ENCODE data around the gene IGLL5. TPM values are rescaled to one million over a fixed set of nuclear protein-coding genes. Genes with fewer than 3 reads are reported as not detected.

The IGLL5 gene
- total and polyA plus RNA-seq, 2 donors (not counting 3 experiments of a cell fraction or from before 2014, with no cell fraction given) = not detected

DNA sequence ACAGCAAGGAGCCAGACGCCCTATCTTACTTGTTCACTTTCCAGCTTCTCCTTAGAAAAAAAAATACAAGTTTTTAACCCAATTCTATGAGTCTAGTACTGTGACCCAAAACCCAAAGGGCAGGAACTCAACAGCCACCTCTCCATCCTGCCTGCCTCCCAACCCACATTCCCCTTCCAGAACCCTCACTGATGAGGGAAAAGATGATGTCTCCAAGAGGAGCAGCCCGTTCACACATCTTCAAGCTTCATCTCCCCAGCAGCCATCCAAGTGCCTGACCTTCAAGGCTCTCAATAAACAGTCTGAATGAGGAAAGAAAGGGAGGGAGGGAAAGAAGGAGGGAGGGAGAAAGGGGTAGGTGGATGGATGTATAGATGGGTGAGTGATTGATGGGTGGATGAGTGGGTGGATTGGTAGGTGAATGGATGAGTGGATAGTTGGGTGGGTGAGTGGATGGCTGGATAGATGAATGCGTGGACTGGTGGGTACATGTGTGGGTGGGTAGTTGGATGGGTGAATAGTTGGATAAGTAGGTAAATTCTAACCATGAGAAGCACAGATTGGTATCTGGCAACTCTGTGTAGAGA, 50.4 kb downstream of the IGLL5 start:
- no peak for DNase-seq (ENCODE audit: low read depth, low spot score)
- BruUV-seq (replicated peaks) = no TSS peak
- no peaks in the 10 kb centered on the region for H3K9me3 ChIP-seq (replicated peaks; ENCODE audit: control insufficient read depth, insufficient read depth, low read length)
- H3K4me2 ChIP-seq (ENCODE audit: insufficient read depth, low read length) = no peak overlapping the region
- H3K9ac ChIP-seq (replicated peaks; ENCODE audit: extremely low read depth, insufficient read depth, low read length) = no peak overlapping the region
- intact Hi-C loops (cut with micrococcal nuclease) (no loop called here), dilution Hi-C loops (cut with MboI; ENCODE audit: extremely low pct_ligation_motif_present, low sequenced_read_pairs) (no loop called here)
- CTCF ChIA-PET = interaction anchor here (0.8 to 1.3 kb wide), 3 partner anchors 19 to 22 kb away, joined by 3 read pairs; no protein-coding TSS in a partner anchor
- no peak for FAIRE-seq
- H3K4me1 ChIP-seq (ENCODE audit: control insufficient read depth, extremely low read depth, insufficient read depth, low read length) = no peaks in the 10 kb centered on the region
- H3K4me3 ChIP-seq (replicated peaks in 1 of 3; ENCODE audit: insufficient read depth in 1 of 3, low read depth in 1 of 3, low read length in 3 of 3) = no peak overlapping the region
- H3K79me2 ChIP-seq (ENCODE audit: control insufficient read depth, insufficient read depth, low read length) = no peaks in the 10 kb centered on the region
- H2AFZ ChIP-seq (ENCODE audit: low read depth, low read length) = no peak overlapping the region
- H3K27me3 ChIP-seq (ENCODE audit: control insufficient read depth in 2 of 2, insufficient read depth in 2 of 2, low read length in 2 of 2) = peaks cover 0 to 3% of the 10 kb centered on the region in 2 experiments
- no peaks in the 10 kb centered on the region for H3K9me1 ChIP-seq (replicated peaks; ENCODE audit: control insufficient read depth, extremely low read depth, insufficient read depth, low read length)
- POLR2A ChIA-PET = no interaction called here
- no peak overlapping the region for H3K27ac ChIP-seq (ENCODE audit: insufficient read depth, low read depth, low read length)
- H3K36me3 ChIP-seq (ENCODE audit: control insufficient read depth in 2 of 2, extremely low read depth in 1 of 2, insufficient read depth in 2 of 2, low read length in 2 of 2) = no peaks in the 10 kb centered on the region
- no peak for TF ChIP-seq JUN (IDR thresholded peaks at IDR 0.05; ENCODE audit: borderline replicate concordance, insufficient read depth, insufficient read length, low read depth)
- H4K20me1 ChIP-seq (replicated peaks; ENCODE audit: control insufficient read depth, extremely low read depth, insufficient read depth, low read length) = no peaks in the 10 kb centered on the region

GRCh38 chr22:22938672-22939587, 51.3 kb downstream of the IGLL5 start:
- no peak overlapping the region for H2AFZ ChIP-seq (ENCODE audit: low read depth, low read length)
- ChIA-PET POLR2A (no interaction called here), CTCF (interaction anchor here (0.9 kb wide), 1 partner anchor 21 kb away, joined by 3 read pairs; no protein-coding TSS in a partner anchor)
- H3K4me3 ChIP-seq (replicated peaks in 1 of 3; ENCODE audit: insufficient read depth in 1 of 3, low read depth in 1 of 3, low read length in 3 of 3) = no peak overlapping the region
- H3K36me3 ChIP-seq (ENCODE audit: control insufficient read depth in 2 of 2, extremely low read depth in 1 of 2, insufficient read depth in 2 of 2, low read length in 2 of 2) = no peaks in the 10 kb centered on the region
- H3K79me2 ChIP-seq (ENCODE audit: control insufficient read depth, insufficient read depth, low read length) = no peaks in the 10 kb centered on the region
- H3K9ac ChIP-seq (replicated peaks; ENCODE audit: extremely low read depth, insufficient read depth, low read length) = no peak overlapping the region
- H3K9me3 ChIP-seq (replicated peaks; ENCODE audit: control insufficient read depth, insufficient read depth, low read length) = no peaks in the 10 kb centered on the region
- no peaks in the 10 kb centered on the region for H3K4me1 ChIP-seq (ENCODE audit: control insufficient read depth, extremely low read depth, insufficient read depth, low read length)
- H3K9me1 ChIP-seq (replicated peaks; ENCODE audit: control insufficient read depth, extremely low read depth, insufficient read depth, low read length) = no peaks in the 10 kb centered on the region
- H3K4me2 ChIP-seq (ENCODE audit: insufficient read depth, low read length) = no peak overlapping the region
- DNase-seq (ENCODE audit: low read depth, low spot score) = no peak
- H4K20me1 ChIP-seq (replicated peaks; ENCODE audit: control insufficient read depth, extremely low read depth, insufficient read depth, low read length) = no peaks in the 10 kb centered on the region
- BruUV-seq (replicated peaks) = no TSS peak
- TF ChIP-seq POLR2AphosphoS5 (IDR thresholded peaks at IDR 0.05; ENCODE audit: insufficient read depth, low read depth, low read length) = no peak
- no peak for TF ChIP-seq MAX (IDR thresholded peaks at IDR 0.05; ENCODE audit: insufficient read depth, insufficient read length)
- no peak for TF ChIP-seq EZH2 (IDR thresholded peaks at IDR 0.05; ENCODE audit: borderline replicate concordance, low read depth, low read length, severe bottlenecking)
- TF ChIP-seq CTCF (IDR thresholded peaks at IDR 0.05; ENCODE audit: extremely low read depth in 1 of 2, insufficient read depth in 1 of 2, low read depth in 1 of 2, low read length in 2 of 2) = no peak
- no peak for TF ChIP-seq JUN (IDR thresholded peaks at IDR 0.05; ENCODE audit: borderline replicate concordance, insufficient read depth, insufficient read length, low read depth)
- no peak for TF ChIP-seq FOS (IDR thresholded peaks at IDR 0.05; ENCODE audit: borderline replicate concordance, insufficient read depth, low read length)
- no peak for TF ChIP-seq GATA2 (IDR thresholded peaks at IDR 0.05; ENCODE audit: insufficient read depth, insufficient read length, low read depth, low read length)
- TF ChIP-seq POLR2A (IDR thresholded peaks at IDR 0.05; ENCODE audit: low read depth, low read length) = no peak
- TF ChIP-seq MYC (IDR thresholded peaks at IDR 0.05; ENCODE audit: low read depth, low read length) = no peak
- H3K27me3 ChIP-seq (ENCODE audit: control insufficient read depth in 2 of 2, insufficient read depth in 2 of 2, low read length in 2 of 2) = peaks cover 0 to 3% of the 10 kb centered on the region in 2 experiments
- dilution Hi-C loops (cut with MboI; ENCODE audit: extremely low pct_ligation_motif_present, low sequenced_read_pairs) (no loop called here), intact Hi-C loops (cut with micrococcal nuclease) (no loop called here)
- FAIRE-seq = no peak
- H3K27ac ChIP-seq (ENCODE audit: insufficient read depth, low read depth, low read length) = no peak overlapping the region

All from endothelial cell of umbilical vein (primary cell).